ENCODE data around the gene SLC44A2. TPM values are rescaled to one million over a fixed set of nuclear protein-coding genes. Genes with fewer than 3 reads are reported as not detected.

Gene SLC44A2
- total RNA-seq, 1 experiment from 2014 or later: 31.5 TPM

GRCh38 chr19:10646456-10647159, 21.3 kb downstream of the SLC44A2 start:
- no peaks in the 10 kb centered on the region for H3K36me3 ChIP-seq (ENCODE audit: control insufficient read depth, insufficient read depth, low read length)
- in situ Hi-C loops (cut with HindIII; ENCODE audit: low pct_unique_long_range_greater_than_20kb, low sequenced_read_pairs): no loop called here
- H3K27me3 ChIP-seq (ENCODE audit: control insufficient read depth, insufficient read depth, low read length): no peaks in the 10 kb centered on the region
- no TSS peak for BruUV-seq (replicated peaks)
- intact Hi-C loops (cut with micrococcal nuclease; ENCODE audit: unreplicated experiment): no loop called here
- ChIA-PET CTCF (interaction anchor here (0.7 to 1.9 kb wide), 2 partner anchors 28 to 65 kb away, joined by 3 to 21 read pairs; no protein-coding TSS in a partner anchor), POLR2A (interaction anchor here (0.7 kb wide), 1 partner anchor 49 kb away, joined by 3 read pairs; no protein-coding TSS in a partner anchor)
- peaks cover 5% of the 10 kb centered on the region; the same call in 1 of the 2 replicates for H3K4me1 ChIP-seq (ENCODE audit: control insufficient read depth, insufficient read depth, low read length)
- ATAC-seq: no peak
- H3K27ac ChIP-seq (ENCODE audit: low read length): no peak overlapping the region
- H3K9me3 ChIP-seq (ENCODE audit: control insufficient read depth, insufficient read depth, low read depth, low read length): no peaks in the 10 kb centered on the region
- DNase-seq (ENCODE audit: low read depth, low spot score): no peak
- TF ChIP-seq CTCF (IDR thresholded peaks at IDR 0.05) (no peak), TCF7L2 (IDR thresholded peaks at IDR 0.05; ENCODE audit: low read depth, low read length) (no peak), POLR2AphosphoS5 (IDR thresholded peaks at IDR 0.05; ENCODE audit: low read depth, low read length) (no peak), REST (IDR thresholded peaks at IDR 0.05; ENCODE audit: insufficient read depth in 1 of 2, low read depth in 2 of 2, low read length in 1 of 2) (no peak), SIN3A (IDR thresholded peaks at IDR 0.05; ENCODE audit: borderline replicate concordance, insufficient read depth, low read depth, low read length) (no peak)
- H3K4me3 ChIP-seq (ENCODE audit: low read depth in 2 of 2, low read length in 2 of 2): no peak overlapping the region

GRCh38 chr19:10648360-10648759, 23.0 kb downstream of the SLC44A2 start:
- no peaks in the 10 kb centered on the region for H3K9me3 ChIP-seq (ENCODE audit: control insufficient read depth, insufficient read depth, low read depth, low read length)
- H3K27me3 ChIP-seq (ENCODE audit: control insufficient read depth, insufficient read depth, low read length): no peaks in the 10 kb centered on the region
- H3K4me1 ChIP-seq (ENCODE audit: control insufficient read depth, insufficient read depth, low read length): peaks cover 5% of the 10 kb centered on the region; the same call in 1 of the 2 replicates
- in situ Hi-C loops (cut with HindIII; ENCODE audit: low pct_unique_long_range_greater_than_20kb, low sequenced_read_pairs): no loop called here
- no peak overlapping the region for H3K27ac ChIP-seq (ENCODE audit: low read length)
- ChIA-PET CTCF (no interaction called here), POLR2A (no interaction called here)
- H3K36me3 ChIP-seq (ENCODE audit: control insufficient read depth, insufficient read depth, low read length): peaks cover 2% of the 10 kb centered on the region; the same call in 1 of the 2 replicates
- H3K4me3 ChIP-seq (ENCODE audit: low read depth in 2 of 2, low read length in 2 of 2): no peak overlapping the region
- DNase-seq (ENCODE audit: low read depth, low spot score) (no peak), ATAC-seq (no peak)
- TF ChIP-seq CTCF (IDR thresholded peaks at IDR 0.05): no peak
- TF ChIP-seq POLR2AphosphoS5 (IDR thresholded peaks at IDR 0.05; ENCODE audit: low read depth, low read length): no peak
- TF ChIP-seq SIN3A (IDR thresholded peaks at IDR 0.05; ENCODE audit: borderline replicate concordance, insufficient read depth, low read depth, low read length): no peak
- no peak for TF ChIP-seq TCF7L2 (IDR thresholded peaks at IDR 0.05; ENCODE audit: low read depth, low read length)
- TF ChIP-seq REST (IDR thresholded peaks at IDR 0.05; ENCODE audit: insufficient read depth in 1 of 2, low read depth in 2 of 2, low read length in 1 of 2): no peak
- intact Hi-C loops (cut with micrococcal nuclease; ENCODE audit: unreplicated experiment): no loop called here
- no TSS peak for BruUV-seq (replicated peaks)
